G401 (cell line): ENCODE measurements around the gene DEGS1. TPM values are rescaled to one million over a fixed set of nuclear protein-coding genes. Genes with fewer than 3 reads are reported as not detected.

ENCODE experiments used
- DNase-seq: peaks from one replicate; pipeline ENCODE4 v3.0.0-alpha.2; 2015; ENCODE audit warnings: low spot score
- in situ Hi-C: cut with HindIII; loops from 2 replicates; pipeline ENCODE4 v1.10.0; 2016; ENCODE audit warnings: low sequenced_read_pairs, mixed read lengths
- total RNA-seq: library from RNA; depleted of rRNA; stranded (reverse); fragments of >200 nt; shearing (Covaris generic); gene quantifications from 2 replicates; pipeline ENCODE4 v1.2.3, GENCODE V29; 2014; rRNA removed

Gene DEGS1
- 306 and 340 TPM in 2 replicates for total RNA-seq

DNA sequence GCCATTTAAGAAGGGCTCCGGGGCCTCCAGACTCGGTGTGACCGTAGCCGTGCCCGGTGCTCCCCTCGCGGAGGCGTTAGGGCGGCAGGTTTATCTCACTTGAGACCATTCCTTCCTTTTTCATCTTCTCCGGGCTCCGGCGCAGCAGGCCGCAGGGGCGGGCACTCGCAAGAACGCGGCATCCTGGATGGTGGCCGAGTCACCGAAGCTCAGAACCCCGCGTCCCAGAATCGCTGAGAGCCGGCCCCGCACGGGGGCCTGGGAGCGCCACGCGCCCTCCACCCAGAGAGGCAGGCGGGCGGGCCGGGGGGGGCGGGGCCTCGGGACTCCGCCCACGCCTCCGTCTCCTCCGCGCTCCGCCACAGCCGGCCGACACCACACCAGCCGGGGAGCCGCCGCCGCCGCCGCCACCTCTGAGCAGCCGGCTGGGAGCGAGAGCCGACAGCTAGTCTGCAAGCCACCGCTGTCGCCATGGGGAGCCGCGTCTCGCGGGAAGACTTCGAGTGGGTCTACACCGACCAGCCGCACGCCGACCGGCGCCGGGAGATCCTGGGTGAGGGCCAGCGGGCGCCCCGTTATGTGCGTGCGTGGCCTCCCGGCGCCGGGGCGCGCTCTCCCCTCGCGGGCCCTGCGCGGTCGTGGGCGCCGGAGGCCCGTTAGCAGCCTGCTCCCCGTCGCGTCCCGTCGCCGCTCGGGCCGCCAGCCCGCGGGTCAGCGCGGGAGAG is at the start of gene DEGS1:
TSS of gene DEGS1 (plus strand) at position 375 of the 725 bp plus-strand sequence. CDS start at position 472, 97 bp downstream.
- in situ Hi-C loops: no loop called here
- peak; percentile 89 for DNase-seq

DNA sequence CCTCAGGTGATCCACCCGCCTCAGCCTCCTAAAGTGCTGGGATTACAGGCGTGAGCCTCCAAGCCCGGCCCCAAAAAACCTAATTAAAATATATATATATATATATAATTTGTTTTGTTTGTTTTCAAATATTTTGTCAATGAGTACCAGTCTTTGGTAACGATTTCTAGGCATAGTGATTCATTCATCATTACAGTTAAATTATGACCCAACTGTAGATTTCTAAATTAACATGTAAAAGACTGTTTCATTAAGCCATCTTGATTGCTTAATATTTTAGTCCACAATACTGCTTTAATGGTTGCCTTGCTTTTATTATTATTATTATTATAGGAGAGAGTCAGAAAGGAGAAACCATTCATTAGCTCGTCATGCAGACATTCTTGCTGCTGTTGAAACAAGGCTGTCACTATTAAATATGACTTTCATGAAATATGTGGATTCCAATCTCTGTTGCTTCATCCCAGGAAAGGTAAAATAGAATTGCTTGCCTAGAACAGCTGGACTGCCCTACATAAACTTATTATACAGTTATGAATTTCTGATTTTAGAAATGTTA is 49.2 kb upstream of the DEGS1 start:
- in situ Hi-C loops: no loop called here
- DNase-seq: no peak

DNA sequence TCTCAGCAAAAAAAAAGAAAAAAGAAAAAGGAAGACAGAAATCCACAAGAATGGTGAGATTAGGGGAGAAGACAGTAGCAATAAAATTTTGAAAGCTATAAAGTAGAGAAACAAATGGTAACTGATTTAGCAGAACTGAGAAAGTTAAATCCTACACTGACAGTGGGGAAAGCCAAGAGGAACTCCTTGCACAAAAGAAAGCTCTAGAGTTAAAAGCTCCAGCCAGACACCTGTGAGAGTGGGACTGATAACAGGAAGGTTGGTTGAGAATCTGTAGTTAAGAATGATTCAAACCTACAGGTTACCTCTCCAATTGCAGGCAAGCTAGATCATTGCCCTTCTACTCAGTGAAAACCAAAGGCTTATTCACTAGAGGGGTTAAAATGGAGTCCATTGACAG is 45.5 kb upstream of the DEGS1 start:
- in situ Hi-C loops: no loop called here
- DNase-seq: no peak

DNA sequence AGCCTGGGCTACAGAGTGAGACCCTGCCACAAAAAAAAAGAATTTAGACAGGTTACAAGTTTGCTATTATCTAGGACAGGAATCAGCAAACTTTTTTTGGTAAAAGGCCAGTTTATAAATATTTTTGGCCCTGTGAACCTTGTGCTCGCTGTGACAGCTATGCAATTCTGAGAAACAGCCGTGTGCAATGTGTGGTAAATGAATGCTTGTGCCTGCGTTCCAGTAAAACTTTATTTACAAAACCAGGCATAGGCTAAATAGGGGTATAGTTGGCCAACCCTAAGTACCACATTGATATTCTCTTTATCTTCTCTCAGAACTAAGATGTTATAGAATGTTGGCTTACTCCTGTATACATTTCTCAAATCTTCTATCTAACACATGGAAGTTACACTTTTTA is 44.8 kb upstream of the DEGS1 start:
- DNase-seq: no peak
- in situ Hi-C loops: no loop called here

DNA sequence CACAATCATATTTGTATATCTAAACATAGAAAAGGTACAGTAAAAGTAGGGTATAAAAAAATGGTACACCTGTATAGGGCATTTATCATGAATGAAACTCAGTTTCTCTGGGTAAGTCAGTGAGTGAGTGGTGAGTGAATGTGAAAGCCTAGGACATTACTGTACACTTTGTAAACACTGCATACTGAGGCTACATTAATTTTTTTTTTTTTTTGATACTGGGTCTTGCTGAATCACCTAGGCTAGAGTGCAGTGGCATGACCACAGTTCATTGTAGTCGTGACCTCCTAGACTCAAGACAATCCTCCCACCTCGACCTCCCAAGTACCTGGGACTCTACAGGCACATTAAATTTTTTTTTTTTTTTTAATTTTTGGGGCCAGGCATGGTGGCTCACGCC is 41.3 kb upstream of the DEGS1 start:
- in situ Hi-C loops: no loop called here
- DNase-seq: no peak

DNA sequence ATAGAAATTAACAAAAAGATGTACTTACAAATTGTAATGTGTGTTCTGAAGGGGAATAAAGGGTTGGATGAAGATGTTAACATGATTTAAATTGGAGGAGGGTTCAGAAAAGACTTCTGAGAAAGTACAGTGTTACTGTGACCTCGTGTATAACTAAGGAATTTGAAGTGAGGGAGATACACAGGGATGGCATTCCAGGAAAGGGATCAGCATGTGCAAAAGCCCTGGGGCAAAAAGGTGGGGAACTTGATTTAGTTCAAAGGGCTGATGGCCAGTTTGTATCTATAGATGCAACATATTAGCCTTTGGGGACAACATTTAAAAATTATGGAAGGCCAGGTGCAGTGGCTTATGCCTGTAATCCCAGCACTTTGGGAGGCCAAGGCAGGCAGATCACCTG is 33.3 kb upstream of the DEGS1 start:
- DNase-seq: no peak
- in situ Hi-C loops: no loop called here

DNA sequence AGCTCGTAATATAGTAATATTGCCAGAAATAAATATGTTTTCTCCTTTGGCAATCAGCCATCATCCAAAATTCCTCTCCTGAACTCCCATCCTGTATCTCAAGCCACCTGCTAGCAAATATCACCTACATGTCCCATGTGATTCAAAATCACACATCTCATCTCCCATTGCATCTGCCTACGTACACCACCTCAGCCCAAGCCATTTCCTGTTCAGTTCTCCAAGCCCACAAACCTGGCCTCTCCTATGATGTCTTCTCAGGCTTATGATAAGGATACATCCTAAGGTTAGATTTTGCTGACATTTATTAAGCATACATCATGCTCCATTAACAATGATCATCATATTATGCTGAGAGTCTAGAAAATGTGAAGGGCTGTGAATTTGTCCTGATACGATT is 31.9 kb upstream of the DEGS1 start:
- no peak for DNase-seq
- in situ Hi-C loops: no loop called here

DNA sequence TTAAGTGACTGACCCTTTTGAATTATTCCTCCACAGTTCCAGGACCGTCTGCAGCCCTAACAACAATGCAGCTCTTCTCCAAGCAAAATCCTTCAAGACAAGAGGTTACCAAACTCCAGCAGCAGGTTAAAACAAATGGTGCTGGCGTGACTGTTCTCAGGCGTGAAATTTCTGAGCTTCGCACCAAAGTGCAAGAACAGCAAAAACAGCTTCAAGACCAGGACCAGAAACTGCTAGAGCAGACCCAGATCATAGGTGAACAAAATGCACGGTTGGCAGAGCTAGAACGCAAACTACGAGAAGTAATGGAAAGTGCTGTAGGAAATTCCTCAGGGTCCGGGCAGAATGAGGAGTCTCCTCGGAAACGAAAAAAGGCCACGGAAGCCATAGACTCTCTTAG is 25.7 kb upstream of the DEGS1 start:
- in situ Hi-C loops: no loop called here
- no peak for DNase-seq

DNA sequence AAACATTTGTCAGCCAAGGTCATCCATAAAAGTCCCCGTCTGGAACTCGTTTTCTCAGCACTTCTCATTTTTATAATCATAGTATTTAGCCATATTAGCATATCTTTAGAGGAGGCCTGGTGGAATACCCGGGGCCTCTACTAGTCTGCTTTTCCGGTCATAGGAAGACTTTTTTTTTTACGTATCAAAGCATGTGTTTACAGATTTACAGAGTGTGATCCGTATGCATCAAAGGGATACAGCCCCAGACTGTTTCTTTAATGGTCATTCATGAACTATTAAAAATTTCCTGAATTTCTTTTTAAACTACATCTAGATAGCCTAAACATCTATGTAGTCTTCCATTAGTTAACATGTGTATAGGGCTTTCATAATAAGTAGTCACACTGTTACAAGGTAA is 23.5 kb upstream of the DEGS1 start:
- in situ Hi-C loops: no loop called here
- no peak for DNase-seq

DNA sequence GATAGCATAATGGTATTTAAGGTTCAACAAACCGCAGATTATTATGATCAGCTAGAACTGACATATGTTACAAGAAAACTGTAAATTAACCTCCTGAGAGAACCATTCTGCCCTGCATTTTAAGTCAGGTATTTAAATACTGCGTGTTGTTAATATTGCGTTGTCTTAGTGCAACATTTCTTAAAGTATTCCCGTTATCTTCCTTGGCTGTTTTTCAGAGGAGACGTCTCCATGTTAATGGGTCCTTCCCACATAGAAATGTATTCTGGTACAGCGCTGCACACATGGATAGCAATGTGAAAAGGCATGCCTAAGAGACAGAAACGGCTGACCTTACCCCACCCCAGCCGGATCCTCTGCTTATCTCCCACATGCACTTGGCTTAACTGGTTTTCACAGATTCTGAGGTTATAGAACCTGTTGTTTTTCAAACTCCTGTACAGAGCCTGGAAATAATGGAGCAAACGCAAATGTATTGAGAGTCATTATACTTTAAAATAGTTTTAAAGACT is 22.8 kb upstream of the DEGS1 start:
- in situ Hi-C loops: no loop called here
- DNase-seq: no peak

DNA sequence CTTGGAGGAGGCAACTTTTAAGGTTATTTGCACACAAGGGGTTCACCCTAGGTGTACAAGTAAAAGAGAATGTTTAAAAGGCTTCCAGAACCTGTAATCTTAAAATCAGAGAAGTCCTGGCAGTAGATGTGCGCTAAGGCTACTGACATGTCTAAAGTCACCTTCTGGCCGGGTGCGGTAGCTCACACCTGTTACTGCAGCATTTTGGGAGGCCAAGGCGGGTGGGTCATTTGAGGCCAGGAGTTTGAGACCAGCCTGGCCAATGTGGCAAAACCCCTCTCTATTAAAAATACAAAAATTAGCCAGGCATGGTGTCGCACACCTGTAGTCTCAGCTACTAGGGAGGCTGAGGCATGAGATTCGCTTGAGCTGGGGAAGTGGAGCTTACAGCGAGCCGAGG is 20.3 kb upstream of the DEGS1 start:
- in situ Hi-C loops: no loop called here
- no peak for DNase-seq

DNA sequence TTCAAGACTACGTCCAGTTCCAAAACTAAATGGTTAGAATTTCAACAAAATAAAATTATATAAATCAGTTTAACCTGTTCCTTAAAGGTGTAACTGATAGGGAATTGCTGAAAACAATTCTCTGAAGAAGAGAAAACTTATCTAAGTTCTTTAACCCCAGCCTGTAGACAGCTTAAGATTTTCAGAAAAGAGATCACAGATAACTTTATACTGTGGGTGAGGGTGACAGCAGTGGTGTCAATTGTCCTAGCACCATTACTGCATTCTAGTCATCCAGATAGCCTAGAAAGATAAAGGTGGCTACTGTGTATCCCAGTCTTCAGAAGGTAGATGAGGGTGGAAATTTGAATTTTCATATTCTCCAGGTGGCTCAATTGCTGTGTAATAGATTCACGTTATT is 19.7 kb upstream of the DEGS1 start:
- in situ Hi-C loops: no loop called here
- DNase-seq: no peak

DNA sequence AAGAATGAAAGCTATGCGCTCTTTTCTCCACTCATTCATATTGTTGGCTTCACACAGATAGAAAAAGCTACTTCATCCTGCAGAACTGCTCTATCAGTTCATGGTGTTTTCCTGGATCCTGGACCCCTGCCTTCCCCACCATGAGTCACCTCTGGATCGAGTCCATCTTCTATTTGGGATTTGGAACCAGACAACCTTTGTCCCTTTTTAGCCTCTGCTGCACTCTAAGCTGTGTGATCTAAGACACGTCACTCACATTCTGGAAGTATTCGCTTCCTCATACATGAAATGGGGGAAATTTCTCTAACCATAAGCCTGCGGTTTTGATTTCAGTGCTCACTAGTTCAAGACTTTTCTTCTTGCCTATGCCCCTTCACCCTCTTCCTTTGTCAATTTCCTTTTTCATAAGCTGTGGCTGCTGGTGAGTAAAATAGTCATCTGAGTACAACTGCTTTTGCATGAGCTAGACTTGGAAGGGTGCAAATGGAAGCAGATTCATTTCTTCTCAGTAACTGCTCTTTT is 14.1 kb upstream of the DEGS1 start:
- in situ Hi-C loops: no loop called here
- DNase-seq: no peak

DNA sequence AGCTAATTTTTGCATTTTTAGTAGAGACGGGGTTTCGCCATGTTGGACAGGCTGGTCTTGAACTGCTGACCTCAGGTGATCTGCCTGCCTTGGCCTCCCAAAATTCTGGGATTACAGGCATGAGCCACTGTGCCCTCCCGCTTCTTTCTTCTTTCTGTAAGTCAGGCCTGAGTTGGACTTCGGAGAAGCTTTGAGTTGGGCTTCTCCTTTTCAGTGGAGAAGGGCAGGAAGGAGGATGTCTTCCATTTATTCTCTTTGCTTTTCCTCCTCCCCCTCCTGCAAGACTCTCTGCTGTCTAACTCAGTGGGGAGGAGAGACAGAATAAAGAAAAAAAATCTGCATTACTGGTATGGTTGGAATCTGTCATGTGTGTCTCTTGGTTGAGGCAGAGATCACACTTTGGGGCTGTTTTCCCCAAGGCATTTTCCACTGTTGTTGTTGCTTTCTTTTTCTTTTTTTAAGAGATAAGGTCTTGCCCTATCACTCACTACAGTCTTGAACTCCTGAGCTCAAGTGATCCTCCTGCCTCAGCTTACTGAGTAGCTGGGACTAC is 13.2 kb upstream of the DEGS1 start:
- no peak for DNase-seq
- in situ Hi-C loops: no loop called here

DNA sequence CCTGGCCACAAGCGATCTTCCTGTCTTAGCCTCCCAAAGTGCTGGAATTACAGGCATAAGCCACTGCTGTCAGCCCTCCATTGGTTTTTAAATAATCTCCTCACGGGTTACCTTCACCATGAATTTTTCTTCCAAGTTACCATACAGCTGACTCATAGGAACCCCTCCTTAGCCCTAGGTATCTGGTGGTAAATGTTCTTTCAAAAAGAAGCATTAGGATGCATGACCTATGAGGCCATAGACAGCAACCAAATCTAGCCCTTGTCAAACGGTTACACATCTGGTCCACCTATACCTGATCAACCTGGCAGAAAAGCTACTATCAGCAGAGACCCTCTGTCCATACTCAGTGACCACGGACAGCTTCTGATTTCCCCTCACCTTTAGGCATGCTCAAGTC is 12.7 kb upstream of the DEGS1 start:
- DNase-seq: no peak
- in situ Hi-C loops: no loop called here

DNA sequence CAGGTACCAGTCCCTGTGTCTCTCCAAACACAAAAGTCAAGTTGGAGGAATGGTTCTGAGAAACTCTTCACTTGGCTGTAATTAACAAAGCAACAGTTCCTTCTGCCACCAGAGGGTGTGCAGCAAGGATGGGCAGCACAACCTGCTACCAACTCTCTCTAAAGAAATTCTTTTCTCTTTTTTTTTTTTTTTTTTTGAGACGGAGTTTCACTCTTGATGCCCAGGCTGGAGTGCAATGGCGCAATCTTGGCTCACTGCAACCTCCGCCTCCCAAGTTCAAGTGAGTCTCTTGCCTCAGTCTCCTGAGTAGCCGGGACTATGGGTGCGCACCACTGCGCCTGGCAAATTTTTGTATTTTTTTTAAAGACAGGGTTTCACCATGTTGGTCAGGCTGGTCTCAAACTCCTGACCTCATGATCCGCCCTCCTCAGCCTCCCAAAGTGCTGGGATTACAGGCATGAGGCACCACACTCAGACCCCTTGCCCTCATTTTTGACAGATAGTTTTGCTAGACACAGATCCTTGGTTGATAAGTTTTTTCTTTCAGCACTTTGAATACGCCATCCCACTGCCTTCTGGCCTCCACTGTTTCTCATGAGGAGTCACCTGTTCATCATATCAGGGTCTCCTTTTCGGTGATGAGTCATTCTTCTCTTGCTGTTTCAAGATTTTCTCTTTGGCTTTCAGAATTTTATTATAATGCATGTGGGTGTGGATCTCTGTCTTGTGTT is 12.1 kb upstream of the DEGS1 start:
- in situ Hi-C loops: no loop called here
- DNase-seq: peak; percentile 27

DNA sequence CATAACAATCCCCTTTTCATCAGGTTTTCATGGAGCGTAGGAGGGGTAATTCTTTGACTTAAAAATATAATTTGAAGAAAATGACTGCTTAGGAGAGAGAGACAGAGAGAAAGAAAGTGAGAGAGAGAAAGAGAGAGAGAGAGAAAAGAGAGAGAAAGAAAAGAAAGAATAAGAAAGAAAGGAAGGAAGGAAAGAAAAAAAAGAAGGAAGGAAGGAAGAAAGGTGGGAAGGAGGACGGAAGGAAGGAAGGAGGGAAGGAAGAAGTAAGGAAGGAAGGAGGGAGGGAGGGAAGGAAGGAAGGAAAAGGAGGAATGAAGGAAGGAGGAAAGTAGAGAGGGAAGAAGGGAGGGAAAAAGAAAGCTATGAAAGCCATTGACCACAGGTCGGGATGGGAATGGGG is 10.8 kb upstream of the DEGS1 start:
- in situ Hi-C loops: no loop called here
- DNase-seq: no peak

DNA sequence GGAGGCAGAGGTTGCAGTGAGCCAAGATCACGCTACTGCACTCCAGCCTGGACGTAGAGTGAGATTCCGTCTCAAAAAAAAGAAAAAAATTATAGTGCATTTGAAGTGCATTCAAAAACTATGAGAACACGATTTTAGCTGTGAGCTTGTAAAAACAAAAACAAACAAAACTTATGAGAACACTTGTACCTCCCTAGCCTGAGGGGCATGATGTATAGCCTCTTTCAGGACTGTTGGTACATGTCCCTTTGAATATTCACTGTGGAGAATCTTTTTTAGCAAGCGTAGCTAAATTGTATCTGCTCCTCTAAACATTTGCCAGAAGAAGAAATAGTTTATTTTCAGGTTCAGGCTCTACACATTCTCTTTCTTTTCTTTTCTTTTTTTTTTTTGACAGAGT is 9.5 kb upstream of the DEGS1 start:
- in situ Hi-C loops: no loop called here
- no peak for DNase-seq

DNA sequence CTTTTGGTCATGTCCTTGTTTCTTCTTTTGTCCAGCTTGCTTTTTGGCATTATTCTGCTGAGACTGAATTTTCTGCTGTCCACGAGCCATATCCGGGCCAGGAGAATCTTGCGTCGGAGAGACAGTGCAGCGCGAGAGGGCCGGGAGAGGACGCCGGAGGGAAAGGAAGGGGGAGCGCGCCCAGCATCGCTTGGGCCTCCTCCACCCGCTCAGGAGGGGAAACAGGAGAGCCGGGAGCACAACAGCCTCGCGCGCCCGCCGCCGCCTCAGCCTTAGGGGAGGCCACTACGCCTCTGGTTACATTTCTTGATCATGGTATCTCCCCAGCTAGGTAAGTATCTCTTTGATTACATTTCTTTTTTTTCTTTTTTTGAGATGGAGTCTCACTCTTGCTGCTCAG is 7.4 kb upstream of the DEGS1 start:
- DNase-seq: peak; percentile 66
- in situ Hi-C loops: no loop called here
